Progenitor cell of endocrine pancreas (in vitro differentiated cells): ENCODE measurements around the gene RASGRF2. TPM values are rescaled to one million over a fixed set of nuclear protein-coding genes. Genes with fewer than 3 reads are reported as not detected.

Experiments used
- DNase-seq: peaks from one replicate; pipeline ENCODE4 v3.0.0; 2021; ENCODE audit warnings: low spot score; ENCODE audit not compliant: unreplicated experiment
- H3K27ac Mint-ChIP-seq: 2 replicates; pipeline ENCODE4 v1.8.0; 2021; ENCODE audit warnings: mild to moderate bottlenecking, moderate library complexity, mixed read lengths
- H3K27me3 Mint-ChIP-seq: 2 replicates; pipeline ENCODE4 v1.8.0; 2021; ENCODE audit warnings: mixed read lengths
- H3K36me3 Mint-ChIP-seq: 2 replicates; pipeline ENCODE4 v1.8.0; 2022; ENCODE audit warnings: mixed read lengths; ENCODE audit not compliant: insufficient read depth
- H3K4me1 Mint-ChIP-seq: 2 replicates; pipeline ENCODE4 v1.8.0; 2021; ENCODE audit warnings: low read depth, mixed read lengths
- H3K4me3 Mint-ChIP-seq: 2 replicates; pipeline ENCODE4 v1.8.0; 2021; ENCODE audit warnings: low read depth, mild to moderate bottlenecking, moderate library complexity, mixed read lengths
- H3K9me3 Mint-ChIP-seq: 2 replicates; pipeline ENCODE4 v1.8.0; 2021; ENCODE audit warnings: low read depth, mixed read lengths
- CTCF ChIP-seq: fragments of 200-600 bp; sonication (generic); IDR thresholded peaks from one replicate; pipeline ENCODE4 v1.5.0; 2021; ENCODE audit warnings: antibody characterized with exemption, mild to moderate bottlenecking; ENCODE audit not compliant: unreplicated experiment
- total RNA-seq: library from RNA; stranded (reverse); gene quantifications from 2 replicates; pipeline ENCODE4 v1.2.1, GENCODE V29; 2021

RASGRF2 gene
- total RNA-seq, 1 donor from 2014 or later: 0.62 TPM

GRCh38 chr5:81234801-81235200 is 274.6 kb downstream of the RASGRF2 start:
- Mint-ChIP-seq H3K27ac (no peak overlapping the region), H3K4me1 (peaks cover 12% of the 10 kb centered on the region), H3K36me3 (peaks cover 7% of the 10 kb centered on the region), H3K9me3 (no peaks in the 10 kb centered on the region), H3K27me3 (no peaks in the 10 kb centered on the region), H3K4me3 (no peak overlapping the region)
- no peak for DNase-seq
- no peak for TF ChIP-seq CTCF

GRCh38 chr5:81235287-81236072 is 275.3 kb downstream of the RASGRF2 start:
- no peak for TF ChIP-seq CTCF
- no peaks in the 10 kb centered on the region for H3K27me3 Mint-ChIP-seq
- no peak for DNase-seq
- no peaks in the 10 kb centered on the region for H3K9me3 Mint-ChIP-seq
- peaks cover 12% of the 10 kb centered on the region for H3K4me1 Mint-ChIP-seq
- peak overlapping the region; percentile 53 for H3K27ac Mint-ChIP-seq
- peaks cover 7% of the 10 kb centered on the region for H3K36me3 Mint-ChIP-seq
- H3K4me3 Mint-ChIP-seq: no peak overlapping the region

- TF ChIP-seq CTCF: no peak
- Mint-ChIP-seq H3K27ac (no peak overlapping the region), H3K4me3 (no peak overlapping the region), H3K27me3 (no peaks in the 10 kb centered on the region), H3K4me1 (peaks cover 17% of the 10 kb centered on the region), H3K9me3 (no peaks in the 10 kb centered on the region), H3K36me3 (peaks cover 7% of the 10 kb centered on the region)
- no peak for DNase-seq
These were observed 278.3 kb downstream of the RASGRF2 start for GRCh38 chr5:81238460-81238859.

- H3K4me3 Mint-ChIP-seq: no peak overlapping the region
These were observed 279.4 kb downstream of the RASGRF2 start for GRCh38 chr5:81239613-81240012.

GRCh38 chr5:81241001-81241400 is 280.8 kb downstream of the RASGRF2 start:
- no peak overlapping the region for H3K4me3 Mint-ChIP-seq
- TF ChIP-seq CTCF: no peak
- no peak overlapping the region for H3K27ac Mint-ChIP-seq

More at GRCh38 chr5:81239613-81240012, 279.4 kb downstream of the RASGRF2 start:
- Mint-ChIP-seq H3K36me3 (peaks cover 7% of the 10 kb centered on the region), H3K27ac (no peak overlapping the region), H3K27me3 (no peaks in the 10 kb centered on the region), H3K4me1 (peaks cover 9% of the 10 kb centered on the region), H3K9me3 (no peaks in the 10 kb centered on the region)
- no peak for TF ChIP-seq CTCF
- no peak for DNase-seq

More at GRCh38 chr5:81241001-81241400, 280.8 kb downstream of the RASGRF2 start:
- H3K9me3 Mint-ChIP-seq: no peaks in the 10 kb centered on the region
- H3K27me3 Mint-ChIP-seq: no peaks in the 10 kb centered on the region
- H3K36me3 Mint-ChIP-seq: peaks cover 7% of the 10 kb centered on the region
- DNase-seq: no peak
- peaks cover 17% of the 10 kb centered on the region for H3K4me1 Mint-ChIP-seq
